ENCODE data around the gene NOVA2. TPM values are rescaled to one million over a fixed set of nuclear protein-coding genes. Genes with fewer than 3 reads are reported as not detected.

The NOVA2 gene
- total and polyA plus RNA-seq, 9 of the 15 experiments (the other 6 are each of a cell fraction or from before 2014, with no cell fraction given): not detected

- Histone ChIP-seq H4K20me1 (replicated peaks; ENCODE audit: control insufficient read depth, insufficient read depth, low read length) (no peaks in the 10 kb centered on the region), H3K4me1 (replicated peaks in 1 of 2; ENCODE audit: control insufficient read depth in 2 of 2, insufficient read depth in 2 of 2, low read length in 2 of 2) (peaks cover 2 to 12% of the 10 kb centered on the region in 2 experiments; a peak in 3 of 5 replicates), H3K27me3 (ENCODE audit: control insufficient read depth in 2 of 2, insufficient read depth in 2 of 2, low read length in 2 of 2) (peaks cover 6 to 16% of the 10 kb centered on the region in 2 experiments; a peak in 4 of 5 replicates), H3K9ac (ENCODE audit: insufficient read depth in 1 of 2, low read depth in 2 of 2, low read length in 2 of 2) (peak overlapping the region; percentile 45 to 89), H3K9me3 (replicated peaks; ENCODE audit: control insufficient read depth, insufficient read depth, low read depth, low read length) (no peaks in the 10 kb centered on the region), H3K9me1 (ENCODE audit: control insufficient read depth, insufficient read depth, low read length) (no peaks in the 10 kb centered on the region), H3K4me2 (ENCODE audit: insufficient read depth, low read length) (peak overlapping the region; percentile 51), H3K27ac (ENCODE audit: extremely low read depth, low read depth, low read length) (peak overlapping the region; percentile 46; the same call in 2 of the 3 replicates), H3K4me3 (0 out of 2 replicates have a peak overlapping the region, but pooled peaks have one; percentile 2), H3K79me2 (ENCODE audit: control insufficient read depth, insufficient read depth, low read length) (no peaks in the 10 kb centered on the region), H3K36me3 (ENCODE audit: control insufficient read depth, insufficient read depth, low read length) (no peaks in the 10 kb centered on the region), H2AFZ (ENCODE audit: low read depth, low read length) (peak overlapping the region; percentile 88)
- in situ Hi-C loops (cut with MboI): no loop called here
- DNase-seq (ENCODE audit: extremely low read depth in 1 of 4, low spot score in 3 of 4) (peak; percentile 96 to 98 (median 98)), FAIRE-seq (peak; percentile 98), ATAC-seq (peak; percentile 99)
- BruUV-seq (replicated peaks): no TSS peak
- ChIA-PET POLR2A (interaction anchor here (0.7 to 1.3 kb wide), 3 partner anchors 9 to 314 kb away, joined by 3 to 7 read pairs (median 3); no protein-coding TSS in a partner anchor), CTCF (ENCODE audit: low intra/inter-chr PET ratio) (no interaction called here)
- intact Hi-C loops (cut with micrococcal nuclease): no loop called here
- 6% methylated on average over 31 of the region's 33 CpGs for WGBS (ENCODE audit: insufficient coverage, low coverage, missing lambda C conversion rate)
- TF ChIP-seq ETS2 (tag; IDR thresholded peaks at IDR 0.05; ENCODE audit: borderline replicate concordance, poor library complexity, severe bottlenecking): no peak
- TF ChIP-seq ZNF512 (tag; IDR thresholded peaks at IDR 0.05): no peak
- TF ChIP-seq MCM5 (IDR thresholded peaks at IDR 0.05; ENCODE audit: low read depth): no peak
- peak; percentile 96 for TF ChIP-seq MYBL2 (IDR thresholded peaks at IDR 0.05; ENCODE audit: low read depth)
- peak; percentile 79; the same call in 1 of the 2 replicates for TF ChIP-seq MYBL2 (CRISPR knock-in tag; IDR thresholded peaks at IDR 0.05; ENCODE audit: borderline replicate concordance)
- peak; percentile 99 for TF ChIP-seq HCFC1 (IDR thresholded peaks at IDR 0.05; ENCODE audit: low read depth, low read length)
- TF ChIP-seq, protein P1, sequence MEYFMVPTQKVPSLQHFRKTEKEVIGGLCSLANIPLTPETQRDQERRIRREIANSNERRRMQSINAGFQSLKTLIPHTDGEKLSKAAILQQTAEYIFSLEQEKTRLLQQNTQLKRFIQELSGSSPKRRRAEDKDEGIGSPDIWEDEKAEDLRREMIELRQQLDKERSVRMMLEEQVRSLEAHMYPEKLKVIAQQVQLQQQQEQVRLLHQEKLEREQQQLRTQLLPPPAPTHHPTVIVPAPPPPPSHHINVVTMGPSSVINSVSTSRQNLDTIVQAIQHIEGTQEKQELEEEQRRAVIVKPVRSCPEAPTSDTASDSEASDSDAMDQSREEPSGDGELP (CRISPR knock-in tag; IDR thresholded peaks at IDR 0.05; ENCODE audit: borderline replicate concordance): peak; percentile 94
- peak; percentile 74; the same call in 1 of the 2 replicates for TF ChIP-seq MTA1 (IDR thresholded peaks at IDR 0.05; ENCODE audit: borderline replicate concordance)
- TF ChIP-seq CBX2 (IDR thresholded peaks at IDR 0.05; ENCODE audit: insufficient read depth, low read length, poor library complexity, severe bottlenecking): no peak
- no peak for TF ChIP-seq FOXA3 (CRISPR knock-in tag; conservative IDR thresholded peaks at IDR 0.05 in 1 of 2, IDR thresholded peaks at IDR 0.05 in 1 of 2)
- TF ChIP-seq HDAC1 (IDR thresholded peaks at IDR 0.05): peak in 1 of 2 experiments; percentile 66; a peak in 2 of 4 replicates
- 0 out of 2 replicates have a peak, but pooled peaks have one; percentile 61 for TF ChIP-seq KLF13 (tag; IDR thresholded peaks at IDR 0.05; ENCODE audit: borderline replicate concordance, low read depth)
- no peak for TF ChIP-seq IRF2 (CRISPR knock-in tag; IDR thresholded peaks at IDR 0.05)
- TF ChIP-seq FOXJ2 (tag; IDR thresholded peaks at IDR 0.05): no peak
- peak; percentile 39 for TF ChIP-seq MEIS2 (IDR thresholded peaks at IDR 0.05; ENCODE audit: partially characterized antibody)
- TF ChIP-seq THRAP3 (IDR thresholded peaks at IDR 0.05; ENCODE audit: borderline replicate concordance): no peak
Measured at GRCh38 chr19:45927565-45928261, 46.0 kb downstream of the NOVA2 start.
